Brain microvascular endothelial cell (primary cell): ENCODE measurements around the gene TBXA2R.
A peak's percentile ranks its signal among the peaks of the same experiment; 100 is the strongest.

ENCODE experiments used
- DNase-seq: peaks from one replicate; pipeline ENCODE4 v3.0.0-alpha.2; 2020
- H3K27ac ChIP-seq: fragments of 250-450 bp; sonication (Bioruptor Pico); 2 replicates; pipeline ENCODE4 v1.5.1; 2020; ENCODE audit warnings: mild to moderate bottlenecking, moderate library complexity
- H3K27me3 ChIP-seq: fragments of 250-450 bp; sonication (Bioruptor Pico); replicated peaks from 2 replicates; pipeline ENCODE4 v1.5.1; 2020; ENCODE audit warnings: mild to moderate bottlenecking
- H3K36me3 ChIP-seq: fragments of 250-450 bp; sonication (Bioruptor Pico); replicated peaks from 2 replicates; pipeline ENCODE4 v1.5.1; 2020; ENCODE audit warnings: mild to moderate bottlenecking
- H3K4me3 ChIP-seq: 2 replicates; pipeline ENCODE4 v1.5.1; 2011; ENCODE audit warnings: low read depth, mild to moderate bottlenecking, control low read depth, low read length, moderate library complexity
- CTCF ChIP-seq: IDR thresholded peaks from 2 replicates; pipeline ENCODE4 v1.5.1; 2011; ENCODE audit warnings: low read depth, mild to moderate bottlenecking, moderate library complexity, low read length, control low read depth, inconsistent platforms; ENCODE audit errors: missing control alignments
- in situ Hi-C: cut with HindIII; loops from 2 replicates; pipeline ENCODE4 v1.10.0; 2017; ENCODE audit warnings: low sequenced_read_pairs, low pct_ligation_motif_present

Gene TBXA2R

GRCh38 chr19:3563709-3564524 is 42.8 kb downstream of the TBXA2R start:
- H3K27me3 ChIP-seq: no peaks in the 10 kb centered on the region
- H3K27ac ChIP-seq: no peak overlapping the region
- TF ChIP-seq CTCF: no peak
- H3K4me3 ChIP-seq: no peak overlapping the region
- in situ Hi-C loops: no loop called here
- DNase-seq: no peak
- H3K36me3 ChIP-seq: no peaks in the 10 kb centered on the region

GRCh38 chr19:3557461-3558248 is 49.0 kb downstream of the TBXA2R start, which contains the start of gene MFSD12:
Gene MFSD12 (minus strand): TSS chr19:3557586. CDS start chr19:3557403, 183 bp downstream.
- peak; percentile 90 for DNase-seq
- TF ChIP-seq CTCF: no peak
- Histone ChIP-seq H3K27ac (peak within 1 kb of the TSS; percentile 80), H3K36me3 (no peaks in the 10 kb centered on the region), H3K27me3 (no peaks in the 10 kb centered on the region), H3K4me3 (peak within 1 kb of the TSS; percentile 83)
- in situ Hi-C loops: no loop called here

- Histone ChIP-seq H3K4me3 (peak overlapping the region; percentile 83), H3K27ac (peak overlapping the region; percentile 52), H3K27me3 (no peaks in the 10 kb centered on the region), H3K36me3 (no peaks in the 10 kb centered on the region)
- in situ Hi-C loops: no loop called here
- TF ChIP-seq CTCF: peak; percentile 4
- no peak for DNase-seq
These were observed 49.7 kb downstream of the TBXA2R start for GRCh38 chr19:3556978-3557460.

GRCh38 chr19:3556423-3556977 is 50.2 kb downstream of the TBXA2R start:
- Histone ChIP-seq H3K27ac (peak overlapping the region; percentile 52), H3K27me3 (no peaks in the 10 kb centered on the region), H3K36me3 (no peaks in the 10 kb centered on the region), H3K4me3 (peak overlapping the region; percentile 83)
- in situ Hi-C loops: no loop called here
- no peak for TF ChIP-seq CTCF
- no peak for DNase-seq

GRCh38 chr19:3555653-3556422 is 50.8 kb downstream of the TBXA2R start:
- no peaks in the 10 kb centered on the region for H3K27me3 ChIP-seq
- no peak for DNase-seq
- in situ Hi-C loops: no loop called here
- TF ChIP-seq CTCF: no peak
- H3K4me3 ChIP-seq: peak overlapping the region; percentile 83
- H3K36me3 ChIP-seq: peaks cover 3% of the 10 kb centered on the region
- H3K27ac ChIP-seq: no peak overlapping the region
